Measurements from ENCODE around the gene PIAS3.

PIAS3 gene
- long read RNA-seq, transcript PIAS3-203 (14 exons, 2,901 nt) = major isoform, 6 of 17 reads
- long read RNA-seq, partial matches to known transcripts = 2 of 17 reads
- long read RNA-seq, other reads (novel, unspliced or antisense) = 8 of 17 reads

DNA sequence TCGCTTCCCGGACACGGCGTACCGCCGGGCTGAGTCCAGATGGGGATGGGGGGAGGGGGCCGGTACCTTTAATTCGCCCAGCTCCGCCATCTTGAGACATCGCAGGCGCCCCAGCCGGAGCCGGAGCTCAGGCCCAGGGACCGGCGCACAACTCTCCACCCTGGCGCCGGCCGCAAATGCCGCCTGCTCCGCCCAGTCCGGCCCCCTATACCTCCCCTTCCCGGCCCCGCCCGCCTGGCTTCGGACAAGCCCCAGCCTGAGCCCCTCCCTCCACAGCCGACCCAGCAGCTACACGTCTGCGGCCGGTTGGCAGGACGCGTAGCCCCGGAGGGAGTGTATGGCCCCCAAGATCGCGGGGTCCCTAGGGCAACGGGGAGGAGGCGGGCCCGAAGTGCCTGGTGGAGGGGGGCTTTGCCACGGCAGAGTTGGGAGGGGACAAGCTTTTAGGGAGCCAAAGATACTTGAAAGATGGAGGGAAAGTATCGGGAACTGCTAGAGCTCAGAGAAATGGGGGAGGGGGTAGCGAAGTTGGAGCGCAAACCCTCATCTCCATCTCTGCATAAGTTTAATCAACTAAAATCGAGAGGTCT, at the start of gene PIAS3:
TSS of gene PIAS3 (minus strand) at position 181 of the 590 bp plus-strand sequence. CDS start at position 90, 91 bp downstream.
- TF ChIP-seq, protein P1, sequence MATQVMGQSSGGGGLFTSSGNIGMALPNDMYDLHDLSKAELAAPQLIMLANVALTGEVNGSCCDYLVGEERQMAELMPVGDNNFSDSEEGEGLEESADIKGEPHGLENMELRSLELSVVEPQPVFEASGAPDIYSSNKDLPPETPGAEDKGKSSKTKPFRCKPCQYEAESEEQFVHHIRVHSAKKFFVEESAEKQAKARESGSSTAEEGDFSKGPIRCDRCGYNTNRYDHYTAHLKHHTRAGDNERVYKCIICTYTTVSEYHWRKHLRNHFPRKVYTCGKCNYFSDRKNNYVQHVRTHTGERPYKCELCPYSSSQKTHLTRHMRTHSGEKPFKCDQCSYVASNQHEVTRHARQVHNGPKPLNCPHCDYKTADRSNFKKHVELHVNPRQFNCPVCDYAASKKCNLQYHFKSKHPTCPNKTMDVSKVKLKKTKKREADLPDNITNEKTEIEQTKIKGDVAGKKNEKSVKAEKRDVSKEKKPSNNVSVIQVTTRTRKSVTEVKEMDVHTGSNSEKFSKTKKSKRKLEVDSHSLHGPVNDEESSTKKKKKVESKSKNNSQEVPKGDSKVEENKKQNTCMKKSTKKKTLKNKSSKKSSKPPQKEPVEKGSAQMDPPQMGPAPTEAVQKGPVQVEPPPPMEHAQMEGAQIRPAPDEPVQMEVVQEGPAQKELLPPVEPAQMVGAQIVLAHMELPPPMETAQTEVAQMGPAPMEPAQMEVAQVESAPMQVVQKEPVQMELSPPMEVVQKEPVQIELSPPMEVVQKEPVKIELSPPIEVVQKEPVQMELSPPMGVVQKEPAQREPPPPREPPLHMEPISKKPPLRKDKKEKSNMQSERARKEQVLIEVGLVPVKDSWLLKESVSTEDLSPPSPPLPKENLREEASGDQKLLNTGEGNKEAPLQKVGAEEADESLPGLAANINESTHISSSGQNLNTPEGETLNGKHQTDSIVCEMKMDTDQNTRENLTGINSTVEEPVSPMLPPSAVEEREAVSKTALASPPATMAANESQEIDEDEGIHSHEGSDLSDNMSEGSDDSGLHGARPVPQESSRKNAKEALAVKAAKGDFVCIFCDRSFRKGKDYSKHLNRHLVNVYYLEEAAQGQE (IDR thresholded peaks at IDR 0.05; ENCODE audit: insufficient replicate concordance, low read depth) = no peak
- TF ChIP-seq GABPA (IDR thresholded peaks at IDR 0.05; ENCODE audit: low read depth) = no peak
- TF ChIP-seq, protein P2, sequence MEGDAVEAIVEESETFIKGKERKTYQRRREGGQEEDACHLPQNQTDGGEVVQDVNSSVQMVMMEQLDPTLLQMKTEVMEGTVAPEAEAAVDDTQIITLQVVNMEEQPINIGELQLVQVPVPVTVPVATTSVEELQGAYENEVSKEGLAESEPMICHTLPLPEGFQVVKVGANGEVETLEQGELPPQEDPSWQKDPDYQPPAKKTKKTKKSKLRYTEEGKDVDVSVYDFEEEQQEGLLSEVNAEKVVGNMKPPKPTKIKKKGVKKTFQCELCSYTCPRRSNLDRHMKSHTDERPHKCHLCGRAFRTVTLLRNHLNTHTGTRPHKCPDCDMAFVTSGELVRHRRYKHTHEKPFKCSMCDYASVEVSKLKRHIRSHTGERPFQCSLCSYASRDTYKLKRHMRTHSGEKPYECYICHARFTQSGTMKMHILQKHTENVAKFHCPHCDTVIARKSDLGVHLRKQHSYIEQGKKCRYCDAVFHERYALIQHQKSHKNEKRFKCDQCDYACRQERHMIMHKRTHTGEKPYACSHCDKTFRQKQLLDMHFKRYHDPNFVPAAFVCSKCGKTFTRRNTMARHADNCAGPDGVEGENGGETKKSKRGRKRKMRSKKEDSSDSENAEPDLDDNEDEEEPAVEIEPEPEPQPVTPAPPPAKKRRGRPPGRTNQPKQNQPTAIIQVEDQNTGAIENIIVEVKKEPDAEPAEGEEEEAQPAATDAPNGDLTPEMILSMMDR (IDR thresholded peaks at IDR 0.05; ENCODE audit: insufficient read depth, low read length) = no peak
- no peak for TF ChIP-seq POLR2AphosphoS5 (IDR thresholded peaks at IDR 0.05; ENCODE audit: low read depth)
- no peak for TF ChIP-seq SPI1 (IDR thresholded peaks at IDR 0.05; ENCODE audit: borderline replicate concordance, low read depth)
- H3K4me3 ChIP-seq (replicated peaks; ENCODE audit: insufficient read depth, low read length) = peak within 1 kb of the TSS; percentile 95
- H3K27me3 ChIP-seq (ENCODE audit: insufficient read depth, poor library complexity, severe bottlenecking) = no peaks in the 10 kb centered on the region
- peak; percentile 78 to 80 for DNase-seq (ENCODE audit: low read depth in 1 of 2, low spot score in 1 of 2)
- no peak within 1 kb of the TSS for H3K27ac ChIP-seq (replicated peaks)

DNA sequence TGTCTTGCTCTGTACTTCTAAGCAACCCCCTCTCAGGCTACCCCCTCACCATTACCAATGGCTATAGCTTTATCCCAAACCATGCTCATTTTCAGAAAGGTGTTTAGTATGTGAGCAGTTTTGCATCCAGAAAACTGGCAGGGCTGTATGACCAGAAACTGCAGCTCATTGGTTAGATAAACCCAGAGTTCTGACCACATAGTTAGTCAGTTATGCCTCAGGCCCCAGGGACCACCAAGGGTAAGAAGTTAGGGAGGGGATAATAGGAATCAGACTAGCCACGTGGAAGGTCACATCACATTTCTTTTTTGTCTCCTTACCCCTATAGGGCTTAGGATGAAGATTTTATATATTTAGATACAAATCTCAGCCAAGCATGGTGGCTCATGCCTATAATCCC, 49.8 kb upstream of the PIAS3 start:
- no peak overlapping the region for H3K27ac ChIP-seq (replicated peaks)
- TF ChIP-seq, protein P1 (IDR thresholded peaks at IDR 0.05; ENCODE audit: insufficient replicate concordance, low read depth) = no peak
- no peak for TF ChIP-seq GABPA (IDR thresholded peaks at IDR 0.05; ENCODE audit: low read depth)
- TF ChIP-seq SPI1 (IDR thresholded peaks at IDR 0.05; ENCODE audit: borderline replicate concordance, low read depth) = no peak
- TF ChIP-seq, protein P2 (IDR thresholded peaks at IDR 0.05; ENCODE audit: insufficient read depth, low read length) = no peak
- no peak for TF ChIP-seq POLR2AphosphoS5 (IDR thresholded peaks at IDR 0.05; ENCODE audit: low read depth)
- DNase-seq (ENCODE audit: low read depth in 1 of 2, low spot score in 1 of 2) = no peak
- H3K4me3 ChIP-seq (replicated peaks; ENCODE audit: insufficient read depth, low read length) = no peak overlapping the region
- no peaks in the 10 kb centered on the region for H3K27me3 ChIP-seq (ENCODE audit: insufficient read depth, poor library complexity, severe bottlenecking)

DNA sequence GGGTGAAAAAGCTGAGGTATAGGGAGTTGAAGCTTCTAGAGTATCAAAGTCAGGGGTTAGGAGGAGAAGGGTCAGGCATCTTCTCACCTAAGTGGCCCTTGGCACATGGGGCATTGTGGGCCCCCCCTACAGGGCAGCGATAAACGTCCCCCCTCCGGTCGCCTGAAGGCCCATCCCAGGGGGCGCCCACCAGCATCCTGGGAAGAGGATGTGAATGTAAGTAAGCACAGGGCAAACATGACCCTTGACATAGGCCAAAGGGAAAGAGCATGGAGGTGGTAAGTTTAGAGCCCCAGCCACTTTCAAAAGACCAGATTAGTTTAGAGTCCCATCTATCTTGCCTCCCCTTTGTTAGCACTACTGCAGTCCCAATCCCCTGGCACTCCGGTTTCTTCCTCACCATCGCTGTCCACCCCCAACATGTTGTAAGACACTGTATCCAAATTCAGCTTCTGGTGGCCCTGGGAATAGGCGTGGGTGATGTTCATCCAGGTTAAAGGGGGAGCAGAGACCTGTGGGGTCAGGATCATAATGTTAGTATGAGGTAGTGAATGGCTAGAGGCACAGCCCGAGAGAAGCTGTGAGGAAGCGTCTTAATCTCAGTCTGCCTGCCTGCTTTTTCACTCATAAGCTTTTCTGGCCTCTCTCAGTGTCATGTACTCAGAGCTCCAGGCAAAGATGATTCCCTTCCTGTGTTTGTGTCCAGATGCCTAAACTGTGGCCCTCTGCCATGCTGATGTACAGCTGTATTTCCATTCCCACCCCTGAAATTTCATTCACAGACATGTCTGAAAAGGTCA, 48.3 kb upstream of the PIAS3 start:
- no peak overlapping the region for H3K27ac ChIP-seq (replicated peaks)
- TF ChIP-seq SPI1 (IDR thresholded peaks at IDR 0.05; ENCODE audit: borderline replicate concordance, low read depth) (no peak), GABPA (IDR thresholded peaks at IDR 0.05; ENCODE audit: low read depth) (no peak), POLR2AphosphoS5 (IDR thresholded peaks at IDR 0.05; ENCODE audit: low read depth) (no peak)
- TF ChIP-seq, protein P2 (IDR thresholded peaks at IDR 0.05; ENCODE audit: insufficient read depth, low read length) = no peak
- TF ChIP-seq, protein P1 (IDR thresholded peaks at IDR 0.05; ENCODE audit: insufficient replicate concordance, low read depth) = no peak
- no peak for DNase-seq (ENCODE audit: low read depth in 1 of 2, low spot score in 1 of 2)
- H3K27me3 ChIP-seq (ENCODE audit: insufficient read depth, poor library complexity, severe bottlenecking) = no peaks in the 10 kb centered on the region
- no peak overlapping the region for H3K4me3 ChIP-seq (replicated peaks; ENCODE audit: insufficient read depth, low read length)

Data from HL-60 (cell line).